ENCODE results near the gene ZNF575. TPM values are rescaled to one million over a fixed set of nuclear protein-coding genes. Genes with fewer than 3 reads are reported as not detected.

The ZNF575 gene
- total RNA-seq, 5 donors from 2014 or later (not counting 1 experiment from before 2014, with no cell fraction given): 3.4 to 12.7 (median 6.2) TPM

DNA sequence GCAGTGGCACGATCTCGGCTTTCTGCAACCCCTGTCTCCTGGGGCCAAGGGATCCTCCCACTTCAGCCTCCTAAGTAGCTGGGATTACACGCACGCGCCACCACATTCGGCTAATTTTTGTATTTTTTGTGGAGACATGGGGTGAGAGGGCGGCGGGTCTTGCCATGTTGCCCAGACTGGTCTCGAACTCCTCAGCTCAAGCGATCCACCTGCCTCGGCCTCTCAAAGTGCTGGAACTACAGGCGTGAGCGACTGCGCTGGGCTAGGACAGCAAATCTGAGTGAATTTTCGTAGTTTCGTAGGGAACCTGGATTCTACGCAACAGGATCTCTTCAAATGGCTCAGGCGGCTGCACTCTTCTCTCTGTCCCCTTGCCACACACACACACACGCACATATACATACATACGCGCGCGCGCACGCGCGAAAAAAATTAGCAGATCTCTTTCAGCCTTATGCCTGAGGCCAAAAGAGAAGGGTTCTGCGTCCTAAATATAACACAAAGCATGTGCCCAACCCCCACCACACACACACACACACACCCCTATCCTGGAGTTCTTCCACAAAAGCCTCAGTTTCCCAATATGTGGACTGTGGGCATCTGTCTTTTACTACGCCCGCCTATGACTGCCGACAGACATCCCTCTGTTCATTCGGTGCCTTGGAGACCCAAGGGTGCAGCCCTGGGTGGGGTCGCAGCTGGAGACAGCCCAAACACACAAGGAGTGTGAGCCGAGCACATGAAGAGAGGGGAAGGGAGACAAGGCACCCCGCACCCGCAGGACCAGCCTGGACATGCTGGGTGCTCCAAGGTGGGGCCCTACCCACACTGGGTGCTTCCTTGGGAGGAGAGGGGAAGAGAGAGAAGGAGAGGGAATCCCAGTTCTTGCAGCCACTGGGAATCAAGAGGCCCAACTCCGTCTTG lies 43.2 kb downstream of the ZNF575 start:
- DNase-seq (peak in 1 of 35 experiments; percentile 23), ATAC-seq (replicated peaks in 1 of 4) (peak in 1 of 4 experiments; percentile 14)
- ChIA-PET POLR2A (no interaction called here), CTCF (interaction anchor here (1.4 to 2.8 kb wide), 2 partner anchors 20 to 21 kb away, joined by 7 to 8 read pairs; partner anchors contain the start of genes IRGQ (in 1 of the 2) and ZNF576 (in 1 of the 2))
- WGBS (ENCODE audit: insufficient coverage): 84% methylated on average over 32 of the region's 37 CpGs
- Mint-ChIP-seq H3K4me1 (peaks cover 37 to 57% (median 37%) of the 10 kb centered on the region in 3 donors), H3K27ac (peak overlapping the region; percentile 55 to 94), H3K36me3 (peaks cover 8% of the 10 kb centered on the region), H3K4me3 (peak overlapping the region; percentile 95 to 99 (median 96)), H3K9me3 (no peaks in the 10 kb centered on the region), H3K27me3 (no peaks in the 10 kb centered on the region)
- H3K4me3 ChIP-seq (ENCODE audit: control insufficient read depth in 1 of 2, extremely low read depth in 1 of 2, low read length in 1 of 2): peak overlapping the region; percentile 48 to 52
- H3K36me3 ChIP-seq (ENCODE audit: control insufficient read depth in 2 of 2, extremely low read depth in 1 of 2, insufficient read depth in 1 of 2, low read length in 1 of 2): peaks cover 0 to 9% of the 10 kb centered on the region in 2 donors
- no peaks in the 10 kb centered on the region for H3K9me3 ChIP-seq
- peaks cover 0 to 11% of the 10 kb centered on the region in 2 experiments for H3K27me3 ChIP-seq (replicated peaks in 1 of 2; ENCODE audit: control insufficient read depth in 2 of 2, extremely low read depth in 1 of 2, insufficient read depth in 2 of 2, low read length in 1 of 2)
- peaks cover 14 to 51% of the 10 kb centered on the region in 2 experiments for H3K4me1 ChIP-seq (ENCODE audit: control insufficient read depth in 1 of 2, extremely low read depth in 1 of 2, insufficient read depth in 2 of 2, low read length in 2 of 2)
- H3K27ac ChIP-seq (ENCODE audit: low read length): peak overlapping the region; percentile 94

DNA sequence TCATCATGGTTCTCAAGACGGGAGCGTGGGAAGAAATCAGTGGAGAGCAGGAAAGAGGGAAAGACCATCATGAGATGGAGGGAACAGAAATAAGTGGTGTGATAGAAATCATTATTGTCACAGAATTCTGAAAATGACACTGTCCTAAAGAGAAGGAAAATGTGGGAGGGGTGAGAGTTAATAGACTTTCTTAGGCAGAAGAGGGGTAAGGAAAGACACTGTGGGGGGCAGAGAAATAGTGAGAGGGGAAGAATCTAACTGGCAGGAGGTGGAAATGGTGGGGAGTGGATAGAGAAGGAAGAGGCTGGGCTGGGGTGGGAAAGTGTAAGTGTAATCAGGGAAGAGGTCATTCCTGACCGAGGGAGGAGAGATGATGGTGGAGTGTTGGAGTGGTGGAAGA lies 45.8 kb downstream of the ZNF575 start:
- Histone ChIP-seq H3K9me3 (no peaks in the 10 kb centered on the region), H3K27me3 (replicated peaks in 1 of 2; ENCODE audit: control insufficient read depth in 2 of 2, extremely low read depth in 1 of 2, insufficient read depth in 2 of 2, low read length in 1 of 2) (peaks cover 0 to 11% of the 10 kb centered on the region in 2 experiments), H3K4me1 (ENCODE audit: control insufficient read depth in 1 of 2, extremely low read depth in 1 of 2, insufficient read depth in 2 of 2, low read length in 2 of 2) (peaks cover 14 to 46% of the 10 kb centered on the region in 2 experiments), H3K4me3 (ENCODE audit: control insufficient read depth in 1 of 2, extremely low read depth in 1 of 2, low read length in 1 of 2) (no peak overlapping the region), H3K36me3 (ENCODE audit: control insufficient read depth in 2 of 2, extremely low read depth in 1 of 2, insufficient read depth in 1 of 2, low read length in 1 of 2) (peaks cover 0 to 7% of the 10 kb centered on the region in 2 donors), H3K27ac (ENCODE audit: low read length) (no peak overlapping the region)
- 86% methylated on average over 1 of the region's 3 CpGs for WGBS (ENCODE audit: insufficient coverage)
- POLR2A ChIA-PET: interaction anchor here in 1 of 2 donors (0.6 kb wide), 1 partner anchor 164 kb away, joined by 3 read pairs; no protein-coding TSS in a partner anchor
- CTCF ChIA-PET: no interaction called here
- DNase-seq (no peak), ATAC-seq (replicated peaks in 1 of 4) (no peak)
- Mint-ChIP-seq H3K9me3 (no peaks in the 10 kb centered on the region), H3K36me3 (no peaks in the 10 kb centered on the region), H3K4me3 (peak overlapping the region in 2 of 3 donors; percentile 37 to 76), H3K27ac (peak overlapping the region in 1 of 2 donors; percentile 53), H3K4me1 (peaks cover 22 to 52% (median 26%) of the 10 kb centered on the region in 3 donors), H3K27me3 (no peaks in the 10 kb centered on the region)

DNA sequence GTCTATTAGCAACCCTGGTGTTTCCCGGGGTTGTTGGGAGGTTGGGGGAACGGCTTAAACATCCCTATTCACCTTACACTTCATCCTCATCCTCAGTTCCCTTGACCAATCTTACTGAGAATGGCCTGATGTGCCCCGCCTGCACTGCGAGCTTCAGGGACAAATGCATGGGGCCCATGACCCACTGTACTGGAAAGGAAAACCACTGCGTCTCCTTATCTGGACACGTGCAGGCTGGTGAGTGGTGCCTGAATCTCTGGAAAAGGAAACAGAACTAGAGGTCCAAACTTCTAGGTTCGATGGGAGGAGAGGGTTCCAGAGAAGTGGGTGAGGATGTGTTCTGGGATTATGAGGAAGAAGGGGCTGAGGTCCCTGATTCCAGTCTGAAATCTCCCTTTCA lies 48.5 kb downstream of the ZNF575 start:
- H3K9me3 ChIP-seq: no peaks in the 10 kb centered on the region
- Mint-ChIP-seq H3K36me3 (peaks cover 9% of the 10 kb centered on the region), H3K4me1 (peaks cover 12 to 43% (median 20%) of the 10 kb centered on the region in 3 donors), H3K27me3 (no peaks in the 10 kb centered on the region), H3K27ac (no peak overlapping the region), H3K9me3 (no peaks in the 10 kb centered on the region), H3K4me3 (peak overlapping the region in 1 of 3 donors; percentile 13)
- no peak overlapping the region for H3K27ac ChIP-seq (ENCODE audit: low read length)
- H3K36me3 ChIP-seq (ENCODE audit: control insufficient read depth in 2 of 2, extremely low read depth in 1 of 2, insufficient read depth in 1 of 2, low read length in 1 of 2): no peaks in the 10 kb centered on the region
- no peak overlapping the region for H3K4me3 ChIP-seq (ENCODE audit: control insufficient read depth in 1 of 2, extremely low read depth in 1 of 2, low read length in 1 of 2)
- no peak for DNase-seq
- ATAC-seq (replicated peaks in 1 of 4): no peak
- peaks cover 0 to 4% of the 10 kb centered on the region in 2 experiments for H3K27me3 ChIP-seq (replicated peaks in 1 of 2; ENCODE audit: control insufficient read depth in 2 of 2, extremely low read depth in 1 of 2, insufficient read depth in 2 of 2, low read length in 1 of 2)
- ChIA-PET POLR2A (no interaction called here), CTCF (interaction anchor here in 1 of 2 donors (1.2 kb wide), 1 partner anchor 13 kb away, joined by 3 read pairs; no protein-coding TSS in a partner anchor)
- H3K4me1 ChIP-seq (ENCODE audit: control insufficient read depth in 1 of 2, extremely low read depth in 1 of 2, insufficient read depth in 2 of 2, low read length in 2 of 2): peaks cover 5 to 28% of the 10 kb centered on the region in 2 experiments
- 72% methylated on average over 5 of the region's 7 CpGs for WGBS (ENCODE audit: insufficient coverage)

DNA sequence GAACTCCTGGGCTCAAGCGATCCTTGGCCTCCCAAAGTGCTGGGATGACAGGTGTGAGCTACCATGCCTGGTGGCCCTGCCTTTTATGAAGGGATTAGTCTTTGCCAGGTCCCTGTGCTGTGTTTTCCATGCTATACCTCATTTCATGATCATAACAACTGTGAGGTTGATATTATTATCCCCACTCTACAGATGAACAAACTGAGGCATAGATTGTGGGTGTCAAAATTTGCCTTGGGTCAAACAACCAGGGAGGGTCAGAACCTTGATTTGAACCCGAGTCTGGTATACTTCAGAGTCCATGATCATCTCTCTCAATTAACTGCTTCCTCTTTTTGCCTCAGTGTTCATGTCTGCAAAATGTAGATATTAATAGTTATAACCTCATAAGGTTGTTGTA lies 49.5 kb downstream of the ZNF575 start:
- H3K4me1 Mint-ChIP-seq: peaks cover 11 to 39% (median 18%) of the 10 kb centered on the region in 3 donors
- Histone ChIP-seq H3K4me1 (ENCODE audit: control insufficient read depth in 1 of 2, extremely low read depth in 1 of 2, insufficient read depth in 2 of 2, low read length in 2 of 2) (peaks cover 5 to 25% of the 10 kb centered on the region in 2 experiments), H3K4me3 (ENCODE audit: control insufficient read depth in 1 of 2, extremely low read depth in 1 of 2, low read length in 1 of 2) (no peak overlapping the region), H3K27ac (ENCODE audit: low read length) (no peak overlapping the region), H3K9me3 (no peaks in the 10 kb centered on the region), H3K27me3 (replicated peaks in 1 of 2; ENCODE audit: control insufficient read depth in 2 of 2, extremely low read depth in 1 of 2, insufficient read depth in 2 of 2, low read length in 1 of 2) (no peaks in the 10 kb centered on the region), H3K36me3 (ENCODE audit: control insufficient read depth in 2 of 2, extremely low read depth in 1 of 2, insufficient read depth in 1 of 2, low read length in 1 of 2) (no peaks in the 10 kb centered on the region)
- CTCF ChIA-PET: interaction anchor here in 1 of 2 donors (1.3 kb wide), 1 partner anchor 12 kb away, joined by 3 read pairs; no protein-coding TSS in a partner anchor
- peaks cover 9% of the 10 kb centered on the region for H3K36me3 Mint-ChIP-seq
- POLR2A ChIA-PET: no interaction called here
- DNase-seq (no peak), ATAC-seq (replicated peaks in 1 of 4) (no peak)
- no peak overlapping the region for H3K4me3 Mint-ChIP-seq
- 100% methylated on average over 1 of the region's 2 CpGs for WGBS (ENCODE audit: insufficient coverage)
- no peak overlapping the region for H3K27ac Mint-ChIP-seq
- no peaks in the 10 kb centered on the region for H3K9me3 Mint-ChIP-seq
- no peaks in the 10 kb centered on the region for H3K27me3 Mint-ChIP-seq

DNA sequence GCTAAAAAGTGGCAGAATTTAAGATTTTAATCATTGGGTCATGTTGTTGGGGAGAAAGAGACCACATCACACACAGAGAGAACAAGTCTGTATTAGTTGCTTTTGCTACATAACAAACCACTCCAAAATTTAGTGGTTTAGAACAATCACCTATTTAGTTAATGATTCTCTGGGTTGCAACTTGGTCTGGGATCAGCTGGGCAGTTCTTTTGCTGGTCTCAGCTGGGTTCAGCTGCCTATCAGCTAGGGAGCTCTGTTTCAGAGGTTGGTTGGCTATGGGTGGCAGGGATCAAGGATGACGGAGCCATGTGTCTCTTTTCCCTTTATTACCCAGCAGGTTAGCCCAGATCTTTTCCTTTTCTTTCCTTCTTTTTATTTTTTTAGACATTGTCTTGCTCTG lies 51.5 kb downstream of the ZNF575 start:
- POLR2A ChIA-PET: interaction anchor here (0.6 to 1.0 kb wide), 3 partner anchors 10 to 82 kb away, joined by 4 to 6 read pairs (median 4); partner anchors contain the start of gene ZNF576 (in 1 of the 2)
- peak overlapping the region; percentile 1 for H3K27ac ChIP-seq (ENCODE audit: low read length)
- peaks cover 11 to 33% (median 22%) of the 10 kb centered on the region in 3 donors for H3K4me1 Mint-ChIP-seq

More for the DNA sequence above, 51.5 kb downstream of the ZNF575 start:
- no CpG with 5 or more reads among the region's 1 CpG for WGBS (ENCODE audit: insufficient coverage)
- H3K4me3 Mint-ChIP-seq: no peak overlapping the region
- H3K27me3 Mint-ChIP-seq: no peaks in the 10 kb centered on the region
- H3K27me3 ChIP-seq (replicated peaks in 1 of 2; ENCODE audit: control insufficient read depth in 2 of 2, extremely low read depth in 1 of 2, insufficient read depth in 2 of 2, low read length in 1 of 2): no peaks in the 10 kb centered on the region
- no peaks in the 10 kb centered on the region for H3K9me3 Mint-ChIP-seq
- ATAC-seq (replicated peaks in 1 of 4) (no peak), DNase-seq (no peak)
- CTCF ChIA-PET: interaction anchor here in 1 of 2 donors (0.6 to 1.1 kb wide), 2 partner anchors 10 to 110 kb away, joined by 6 read pairs; no protein-coding TSS in a partner anchor
- H3K36me3 ChIP-seq (ENCODE audit: control insufficient read depth in 2 of 2, extremely low read depth in 1 of 2, insufficient read depth in 1 of 2, low read length in 1 of 2): no peaks in the 10 kb centered on the region
- H3K4me1 ChIP-seq (ENCODE audit: control insufficient read depth in 1 of 2, extremely low read depth in 1 of 2, insufficient read depth in 2 of 2, low read length in 2 of 2): peaks cover 5 to 23% of the 10 kb centered on the region in 2 experiments
- H3K9me3 ChIP-seq: no peaks in the 10 kb centered on the region
- H3K36me3 Mint-ChIP-seq: peaks cover 9% of the 10 kb centered on the region
- no peak overlapping the region for H3K4me3 ChIP-seq (ENCODE audit: control insufficient read depth in 1 of 2, extremely low read depth in 1 of 2, low read length in 1 of 2)
- H3K27ac Mint-ChIP-seq: peak overlapping the region; percentile 64 to 69
